ENCODE measurements around the gene CARD14. TPM values are rescaled to one million over a fixed set of nuclear protein-coding genes. Genes with fewer than 3 reads are reported as not detected.

Gene CARD14
- total RNA-seq, 1 donor from 2014 or later: not detected

DNA sequence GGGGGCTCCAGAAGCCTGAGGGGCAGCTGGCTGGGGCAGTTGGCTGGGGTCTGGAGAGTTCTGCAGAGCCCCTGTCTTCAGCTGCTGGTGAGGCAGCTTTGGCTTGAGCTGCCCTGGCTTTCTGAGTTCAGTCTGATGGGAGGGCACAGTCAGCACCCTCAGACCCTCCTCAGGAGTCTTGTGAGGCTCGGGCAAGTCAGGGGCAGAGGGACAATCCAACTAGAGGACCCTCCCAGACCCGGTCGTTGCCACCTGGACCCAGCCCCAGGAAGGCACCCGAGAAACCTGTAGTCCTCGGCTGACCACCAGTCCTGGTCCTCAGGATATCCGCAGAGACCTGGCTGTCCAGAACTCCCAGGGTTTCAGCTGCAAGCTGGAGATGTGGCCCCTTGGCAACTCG lies 1.9 kb downstream of the CARD14 start:
- Mint-ChIP-seq H3K27me3 (peaks cover 2% of the 10 kb centered on the region), H3K9me3 (no peaks in the 10 kb centered on the region), H3K27ac (no peak overlapping the region), H3K36me3 (ENCODE audit: low read depth) (no peaks in the 10 kb centered on the region), H3K4me3 (no peak overlapping the region), H3K4me1 (no peaks in the 10 kb centered on the region)
- ATAC-seq (ENCODE audit: low read depth): no peak
- DNase-seq: no peak
- ChIA-PET CTCF (no interaction called here), POLR2A (no interaction called here)
- intact Hi-C loops (cut with micrococcal nuclease): no loop called here
- TF ChIP-seq, protein P1, sequence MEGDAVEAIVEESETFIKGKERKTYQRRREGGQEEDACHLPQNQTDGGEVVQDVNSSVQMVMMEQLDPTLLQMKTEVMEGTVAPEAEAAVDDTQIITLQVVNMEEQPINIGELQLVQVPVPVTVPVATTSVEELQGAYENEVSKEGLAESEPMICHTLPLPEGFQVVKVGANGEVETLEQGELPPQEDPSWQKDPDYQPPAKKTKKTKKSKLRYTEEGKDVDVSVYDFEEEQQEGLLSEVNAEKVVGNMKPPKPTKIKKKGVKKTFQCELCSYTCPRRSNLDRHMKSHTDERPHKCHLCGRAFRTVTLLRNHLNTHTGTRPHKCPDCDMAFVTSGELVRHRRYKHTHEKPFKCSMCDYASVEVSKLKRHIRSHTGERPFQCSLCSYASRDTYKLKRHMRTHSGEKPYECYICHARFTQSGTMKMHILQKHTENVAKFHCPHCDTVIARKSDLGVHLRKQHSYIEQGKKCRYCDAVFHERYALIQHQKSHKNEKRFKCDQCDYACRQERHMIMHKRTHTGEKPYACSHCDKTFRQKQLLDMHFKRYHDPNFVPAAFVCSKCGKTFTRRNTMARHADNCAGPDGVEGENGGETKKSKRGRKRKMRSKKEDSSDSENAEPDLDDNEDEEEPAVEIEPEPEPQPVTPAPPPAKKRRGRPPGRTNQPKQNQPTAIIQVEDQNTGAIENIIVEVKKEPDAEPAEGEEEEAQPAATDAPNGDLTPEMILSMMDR (IDR thresholded peaks at IDR 0.05): no peak

GRCh38 chr17:80173126-80173525 lies 3.3 kb downstream of the CARD14 start:
- DNase-seq (no peak), ATAC-seq (ENCODE audit: low read depth) (no peak)
- CTCF ChIA-PET: no interaction called here
- H3K27me3 Mint-ChIP-seq: peaks cover 2% of the 10 kb centered on the region
- no peak overlapping the region for H3K4me3 Mint-ChIP-seq
- intact Hi-C loops (cut with micrococcal nuclease): no loop called here
- TF ChIP-seq, protein P1 (IDR thresholded peaks at IDR 0.05): no peak
- no peaks in the 10 kb centered on the region for H3K36me3 Mint-ChIP-seq (ENCODE audit: low read depth)
- no peak overlapping the region for H3K27ac Mint-ChIP-seq
- H3K9me3 Mint-ChIP-seq: no peaks in the 10 kb centered on the region
- POLR2A ChIA-PET: no interaction called here
- no peaks in the 10 kb centered on the region for H3K4me1 Mint-ChIP-seq

GRCh38 chr17:80173916-80174315 lies 4.1 kb downstream of the CARD14 start:
- Mint-ChIP-seq H3K27me3 (peaks cover 2% of the 10 kb centered on the region), H3K36me3 (ENCODE audit: low read depth) (no peaks in the 10 kb centered on the region), H3K4me3 (no peak overlapping the region), H3K27ac (no peak overlapping the region), H3K4me1 (no peaks in the 10 kb centered on the region), H3K9me3 (no peaks in the 10 kb centered on the region)
- DNase-seq (no peak), ATAC-seq (ENCODE audit: low read depth) (no peak)
- ChIA-PET POLR2A (no interaction called here), CTCF (no interaction called here)
- TF ChIP-seq, protein P1 (IDR thresholded peaks at IDR 0.05): no peak
- intact Hi-C loops (cut with micrococcal nuclease): no loop called here

- ChIA-PET POLR2A (no interaction called here), CTCF (no interaction called here)
- intact Hi-C loops (cut with micrococcal nuclease): no loop called here
- H3K9me3 Mint-ChIP-seq: no peaks in the 10 kb centered on the region
- TF ChIP-seq, protein P1 (IDR thresholded peaks at IDR 0.05): no peak
- no peaks in the 10 kb centered on the region for H3K36me3 Mint-ChIP-seq (ENCODE audit: low read depth)
- no peak overlapping the region for H3K27ac Mint-ChIP-seq
- DNase-seq (no peak), ATAC-seq (ENCODE audit: low read depth) (no peak)
- no peaks in the 10 kb centered on the region for H3K4me1 Mint-ChIP-seq
- peaks cover 2% of the 10 kb centered on the region for H3K27me3 Mint-ChIP-seq
- no peak overlapping the region for H3K4me3 Mint-ChIP-seq
Measured at GRCh38 chr17:80176757-80177156, 6.9 kb downstream of the CARD14 start.

DNA sequence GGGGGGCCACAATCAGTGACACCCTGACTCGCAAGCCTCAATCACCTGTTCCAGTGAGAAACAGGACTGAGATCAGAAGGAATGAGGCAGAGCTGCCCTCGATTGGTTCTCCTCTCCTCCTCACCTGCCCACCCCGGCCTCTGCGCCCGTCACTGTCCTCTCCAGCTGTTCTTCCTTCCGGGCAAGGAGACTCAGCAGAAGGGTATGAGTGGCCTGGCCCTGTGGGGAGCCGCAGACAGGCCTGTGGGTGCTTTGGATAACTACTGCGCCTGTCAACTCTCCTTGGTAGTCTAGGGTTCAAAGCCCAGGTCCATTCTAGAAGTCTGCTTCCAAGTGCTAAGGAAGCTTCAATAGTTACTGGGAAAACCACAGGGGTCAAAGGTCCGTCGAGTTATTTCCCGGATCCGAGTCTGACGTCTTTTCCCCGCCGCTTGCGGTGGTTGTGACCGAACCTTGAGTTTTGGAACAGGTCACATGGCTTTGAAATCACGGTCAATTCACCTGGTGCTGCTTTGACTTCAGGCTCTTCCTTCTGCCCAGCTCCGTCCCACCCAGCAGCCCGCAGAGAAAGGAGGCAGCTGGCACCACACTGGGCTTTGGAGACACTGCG lies 8.3 kb downstream of the CARD14 start:
- Mint-ChIP-seq H3K9me3 (no peaks in the 10 kb centered on the region), H3K27me3 (peaks cover 1% of the 10 kb centered on the region), H3K4me1 (no peaks in the 10 kb centered on the region), H3K4me3 (no peak overlapping the region), H3K36me3 (ENCODE audit: low read depth) (no peaks in the 10 kb centered on the region), H3K27ac (no peak overlapping the region)
- POLR2A ChIA-PET: no interaction called here
- CTCF ChIA-PET: no interaction called here
- ATAC-seq (ENCODE audit: low read depth): no peak
- DNase-seq: no peak
- TF ChIP-seq, protein P1 (IDR thresholded peaks at IDR 0.05): no peak
- intact Hi-C loops (cut with micrococcal nuclease): no loop called here

All from activated B cell treated with CpG ODN at 0.5 μM for 24 hours (primary cell).